OCI-LY1 (cell line): ENCODE results near the gene MAP7.

ENCODE experiments used
- CTCF ChIP-seq: fragments of 200-600 bp; sonication (generic), shearing (Covaris generic); IDR thresholded peaks from 2 replicates; pipeline ENCODE4 v1.5.1; 2017; ENCODE audit warnings: mild to moderate bottlenecking, antibody characterized with exemption, low read length, moderate library complexity, mixed read lengths
- EZH2 ChIP-seq: fragments of 200-600 bp; sonication (generic), shearing (Covaris generic); IDR thresholded peaks from 2 replicates; pipeline ENCODE4 v1.8.0; 2017; ENCODE audit warnings: borderline replicate concordance, mixed run types, mild to moderate bottlenecking, antibody characterized with exemption, low read length, moderate library complexity, mixed read lengths

GRCh38 chr6:136586295-136586694, 36.1 kb upstream of the MAP7 start:
- TF ChIP-seq CTCF (no peak), EZH2 (no peak)
